Gastroesophageal sphincter (tissue), 4 donors: Measurements from ENCODE around the gene P2RX4. TPM values are rescaled to one million over a fixed set of nuclear protein-coding genes. Genes with fewer than 3 reads are reported as not detected.

Experiments
- ATAC-seq: fragments of 150-250 bp; one replicate; pipeline ENCODE4 v1.9.1; 2016; ENCODE audit warnings: mild to moderate bottlenecking, moderate library complexity
- H3K27ac ChIP-seq, 4 donors: fragments of 200-600 bp; sonication (generic) in 3 of 4; 1 replicate in 3 of 4; 2 replicates in 1 of 4; pipeline ENCODE4 v1.5.1; 2016 to 2019
- H3K27me3 ChIP-seq: fragments of 200-600 bp; sonication (generic); one replicate; pipeline ENCODE4 v1.5.1; 2019
- H3K36me3 ChIP-seq, 2 donors: fragments of 200-600 bp; sonication (generic); one replicate each; pipeline ENCODE4 v1.5.1; 2019; ENCODE audit warnings: control low read depth in 1 of 2
- H3K4me1 ChIP-seq, 3 donors: fragments of 200-600 bp; sonication (generic); 1 replicate in 2 of 3; 2 replicates in 1 of 3; pipeline ENCODE4 v1.5.1; 2016 to 2019; ENCODE audit warnings: control low read depth in 2 of 3
- H3K4me3 ChIP-seq, 2 donors: fragments of 200-600 bp; sonication (generic); one replicate each; pipeline ENCODE4 v1.5.1; 2019; ENCODE audit warnings: mild to moderate bottlenecking in 1 of 2, moderate library complexity in 1 of 2
- H3K9me3 ChIP-seq, 3 donors: fragments of 200-600 bp; sonication (generic); one replicate each; pipeline ENCODE4 v1.5.1; 2017 to 2019; ENCODE audit warnings: control low read depth in 2 of 3
- EP300 ChIP-seq: sonication (generic); formaldehyde crosslinking; IDR thresholded peaks from one replicate; pipeline ENCODE4 v1.6.1; 2017; ENCODE audit warnings: antibody characterized with exemption, mild to moderate bottlenecking
- POLR2A ChIP-seq, 2 donors: fragments of 450-650 bp; IDR thresholded peaks; one replicate each; pipeline ENCODE4 v1.6.1; 2017; ENCODE audit warnings: antibody characterized with exemption in 2 of 2, mild to moderate bottlenecking in 2 of 2, moderate library complexity in 1 of 2
- POLR2AphosphoS5 ChIP-seq: sonication (generic); formaldehyde crosslinking; IDR thresholded peaks from one replicate; pipeline ENCODE4 v1.6.1; 2017; ENCODE audit warnings: antibody characterized with exemption
- WGBS, 2 donors: methylation state at CpG; one replicate each; pipeline ENCODE4 v1.1.5; 2018; ENCODE audit warnings: low coverage in 1 of 2; 5-methylcytosine and 5-hydroxymethylcytosine counted together
- total RNA-seq, 4 donors: library from RNA; depleted of rRNA; stranded (reverse); fragments of >200 nt; gene quantifications; one replicate each; pipeline ENCODE4 v1.1.0, GENCODE V29; 2016
- TF ChIP-seq, protein P1 (sequence below), 4 experiments: fragments of 200-600 bp in 2 of 4; fragments of 450-650 bp in 2 of 4; sonication (generic) in 1 of 4; IDR thresholded peaks; one replicate each; pipeline ENCODE4 v1.5.1; 2017 to 2019; ENCODE audit warnings: antibody characterized with exemption in 4 of 4, mild to moderate bottlenecking in 2 of 4, moderate library complexity in 2 of 4

The P2RX4 gene
- total RNA-seq, 4 donors from 2014 or later: 15.1 to 32.8 (median 31.0) TPM

DNA sequence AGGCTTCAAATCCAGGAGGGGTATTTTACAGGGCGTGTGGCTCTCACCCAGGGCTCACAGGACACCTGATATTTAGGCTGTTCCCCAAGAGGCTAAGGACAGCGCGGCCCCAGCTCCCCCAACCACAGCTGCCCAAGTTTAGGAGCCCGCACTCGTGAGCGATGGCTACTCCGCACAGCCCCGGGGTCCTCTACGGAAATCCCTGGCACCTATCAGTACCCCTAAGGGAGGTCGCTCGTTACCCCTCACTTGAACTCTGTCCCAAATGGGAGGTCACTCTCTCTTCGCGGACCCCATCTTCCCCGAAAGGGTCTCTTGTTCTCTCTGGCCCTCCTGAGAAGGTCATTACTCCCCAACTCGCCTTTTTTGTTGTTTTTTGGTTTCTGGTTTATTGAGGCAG lies 708 bp upstream of the P2RX4 start:
- Histone ChIP-seq H3K27ac (peak overlapping the region in 3 of 4 donors; percentile 0 to 92 (median 90)), H3K4me3 (peak overlapping the region in 1 of 2 donors; percentile 87), H3K36me3 (peaks cover 0 to 8% of the 10 kb centered on the region in 2 donors), H3K4me1 (peaks cover 0 to 19% (median 0%) of the 10 kb centered on the region in 3 donors), H3K27me3 (no peaks in the 10 kb centered on the region), H3K9me3 (no peaks in the 10 kb centered on the region)
- 83 to 100% methylated on average over 1 to 7 of the region's 15 CpGs for WGBS, 2 donors
- TF ChIP-seq, protein P1, sequence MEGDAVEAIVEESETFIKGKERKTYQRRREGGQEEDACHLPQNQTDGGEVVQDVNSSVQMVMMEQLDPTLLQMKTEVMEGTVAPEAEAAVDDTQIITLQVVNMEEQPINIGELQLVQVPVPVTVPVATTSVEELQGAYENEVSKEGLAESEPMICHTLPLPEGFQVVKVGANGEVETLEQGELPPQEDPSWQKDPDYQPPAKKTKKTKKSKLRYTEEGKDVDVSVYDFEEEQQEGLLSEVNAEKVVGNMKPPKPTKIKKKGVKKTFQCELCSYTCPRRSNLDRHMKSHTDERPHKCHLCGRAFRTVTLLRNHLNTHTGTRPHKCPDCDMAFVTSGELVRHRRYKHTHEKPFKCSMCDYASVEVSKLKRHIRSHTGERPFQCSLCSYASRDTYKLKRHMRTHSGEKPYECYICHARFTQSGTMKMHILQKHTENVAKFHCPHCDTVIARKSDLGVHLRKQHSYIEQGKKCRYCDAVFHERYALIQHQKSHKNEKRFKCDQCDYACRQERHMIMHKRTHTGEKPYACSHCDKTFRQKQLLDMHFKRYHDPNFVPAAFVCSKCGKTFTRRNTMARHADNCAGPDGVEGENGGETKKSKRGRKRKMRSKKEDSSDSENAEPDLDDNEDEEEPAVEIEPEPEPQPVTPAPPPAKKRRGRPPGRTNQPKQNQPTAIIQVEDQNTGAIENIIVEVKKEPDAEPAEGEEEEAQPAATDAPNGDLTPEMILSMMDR (IDR thresholded peaks at IDR 0.05): no peak
- TF ChIP-seq EP300: no peak
- TF ChIP-seq POLR2A (IDR thresholded peaks at IDR 0.05): no peak
- TF ChIP-seq POLR2AphosphoS5: no peak
- no peak for ATAC-seq

DNA sequence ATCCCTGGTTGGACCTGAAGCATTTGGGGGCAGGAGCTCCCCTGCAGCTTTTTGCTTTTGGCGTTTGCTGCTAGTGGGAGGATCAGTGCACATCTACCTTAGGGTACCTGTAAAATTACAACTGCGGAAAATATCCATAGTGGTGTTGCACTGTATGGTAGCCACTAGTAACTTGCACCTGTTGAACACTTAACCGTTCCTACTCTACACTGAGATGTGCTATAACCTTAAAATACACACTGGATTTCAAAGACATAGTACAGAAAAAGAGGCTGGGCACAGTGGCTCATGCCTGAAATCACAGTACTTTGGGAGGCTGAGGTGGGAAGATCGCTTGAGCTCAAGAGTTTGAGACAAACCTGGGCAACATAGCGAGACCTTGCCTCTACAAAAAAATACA lies 2.9 kb downstream of the P2RX4 start:
- Histone ChIP-seq H3K4me3 (no peak overlapping the region), H3K9me3 (no peaks in the 10 kb centered on the region), H3K36me3 (peaks cover 0 to 25% of the 10 kb centered on the region in 2 donors), H3K4me1 (peaks cover 0 to 29% (median 0%) of the 10 kb centered on the region in 3 donors), H3K27me3 (no peaks in the 10 kb centered on the region), H3K27ac (no peak overlapping the region)
- TF ChIP-seq POLR2A (IDR thresholded peaks at IDR 0.05) (no peak), EP300 (no peak), POLR2AphosphoS5 (no peak)
- TF ChIP-seq, protein P1 (IDR thresholded peaks at IDR 0.05): no peak
- 89 to 95% methylated on average over 4 to 5 of the region's 5 CpGs for WGBS, 2 donors
- no peak for ATAC-seq

DNA sequence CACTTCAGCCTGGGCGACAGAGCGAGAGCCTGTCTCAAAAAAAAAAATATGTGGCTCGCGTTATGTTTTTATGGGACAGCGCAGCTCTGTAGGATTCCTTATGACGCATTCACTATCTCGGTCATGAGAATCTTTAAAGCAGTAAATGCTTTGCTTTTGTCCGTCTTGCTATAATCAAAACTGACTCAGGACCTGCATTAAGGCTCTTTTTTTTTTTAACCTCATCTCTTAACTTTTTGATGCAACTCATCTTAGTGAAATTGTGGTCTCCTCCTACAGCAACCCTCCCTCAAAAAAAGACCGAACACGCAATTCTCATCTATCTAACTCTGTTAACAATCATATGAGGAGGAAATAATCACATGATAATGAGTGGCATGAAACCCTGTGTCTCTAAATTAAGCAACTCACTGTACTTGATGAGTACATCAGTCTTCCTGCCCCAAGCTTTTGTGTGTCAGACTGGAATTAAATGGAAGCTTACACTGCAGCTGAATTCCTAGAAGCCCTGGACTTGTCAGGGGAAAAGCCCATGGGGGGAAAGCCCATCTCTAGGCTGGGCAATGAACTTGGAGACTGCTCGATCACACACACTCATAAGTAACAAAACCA lies 4.3 kb downstream of the P2RX4 start:
- ATAC-seq: no peak
- no peak for TF ChIP-seq POLR2AphosphoS5
- TF ChIP-seq, protein P1 (IDR thresholded peaks at IDR 0.05): no peak
- TF ChIP-seq EP300: no peak
- no peak for TF ChIP-seq POLR2A (IDR thresholded peaks at IDR 0.05)
- Histone ChIP-seq H3K9me3 (no peaks in the 10 kb centered on the region), H3K4me3 (no peak overlapping the region), H3K27me3 (no peaks in the 10 kb centered on the region), H3K4me1 (peaks cover 0 to 25% (median 0%) of the 10 kb centered on the region in 3 donors), H3K27ac (peak overlapping the region in 3 of 4 donors; percentile 25 to 59 (median 58)), H3K36me3 (peaks cover 0 to 36% of the 10 kb centered on the region in 2 donors)
- 81 to 82% methylated on average over 10 to 11 of the region's 11 CpGs for WGBS, 2 donors

DNA sequence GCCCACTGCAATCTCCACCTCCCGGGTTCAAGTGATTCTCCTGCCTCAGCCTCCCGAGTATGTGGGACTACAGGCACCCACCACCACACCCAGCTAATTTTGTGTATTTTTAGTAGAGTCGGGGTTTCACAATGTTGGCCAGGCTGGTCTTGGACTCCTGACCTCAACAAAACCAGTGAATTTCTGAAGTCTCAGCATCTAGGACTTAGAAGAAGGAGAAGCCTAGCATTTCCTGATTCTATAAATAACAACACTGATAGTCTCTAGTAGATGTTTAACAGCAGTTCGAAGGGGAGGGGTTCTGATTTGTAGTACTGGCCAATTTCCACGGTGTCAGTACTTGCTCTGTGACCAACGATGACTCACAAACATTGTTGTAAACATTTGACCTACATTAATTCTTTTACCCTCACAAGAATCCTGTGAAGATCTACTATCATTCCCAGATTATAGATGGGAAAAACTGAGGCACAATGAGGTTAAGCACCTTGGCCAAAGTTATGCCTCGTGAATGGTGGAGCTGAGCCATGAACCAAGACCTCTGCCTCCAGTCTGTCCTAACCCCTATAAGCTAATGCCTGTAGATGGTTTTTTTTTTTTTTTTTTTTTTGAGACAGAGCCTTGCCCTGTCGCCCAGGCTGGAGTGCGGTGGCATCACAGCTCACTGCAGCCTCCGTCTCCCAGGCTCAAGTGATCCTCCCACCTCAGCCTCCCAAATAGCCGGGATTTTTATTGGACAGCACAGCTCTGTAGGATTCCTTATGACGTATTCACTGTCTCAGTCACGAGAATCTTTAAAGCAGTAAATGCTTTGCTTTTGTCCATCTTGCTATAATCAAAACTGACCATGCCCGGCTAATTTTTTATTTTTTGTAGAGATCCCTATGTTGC lies 5.2 kb downstream of the P2RX4 start:
- no peaks in the 10 kb centered on the region for H3K9me3 ChIP-seq
- H3K27ac ChIP-seq: peak overlapping the region in 3 of 4 donors; percentile 25 to 59 (median 58)
- H3K4me1 ChIP-seq: peaks cover 0 to 23% (median 0%) of the 10 kb centered on the region in 3 donors
- no peak overlapping the region for H3K4me3 ChIP-seq
- peak; percentile 25 for ATAC-seq
- H3K36me3 ChIP-seq: peaks cover 0 to 36% of the 10 kb centered on the region in 2 donors
- no peak for TF ChIP-seq EP300
- no peak for TF ChIP-seq POLR2AphosphoS5
- TF ChIP-seq POLR2A (IDR thresholded peaks at IDR 0.05): no peak
- TF ChIP-seq, protein P1 (IDR thresholded peaks at IDR 0.05): no peak
- no peaks in the 10 kb centered on the region for H3K27me3 ChIP-seq
- 53 to 63% methylated on average over 9 to 14 of the region's 14 CpGs for WGBS, 2 donors
